Common myeloid progenitor, CD34-positive (primary cell): ENCODE results near the gene PLXNA4.

ENCODE experiments used
- CTCF ChIA-PET: fragments of 350-600 bp; sonication (Branson Sonifier 250); formaldehyde crosslinking; loops from one replicate; lab custom pipeline; 2021; ENCODE audit warnings: antibody characterized with exemption; lab: Charles Lee
- POLR2A ChIA-PET: fragments of 350-600 bp; sonication (Branson Sonifier 250); formaldehyde crosslinking; loops from one replicate; lab custom pipeline; 2021; ENCODE audit warnings: antibody characterized with exemption; lab: Charles Lee
- DNase-seq, 3 donors: peaks; one replicate each; pipeline versions ENCODE4 v3.0.0 to v3.0.0-alpha.2; 2013
- H3K27ac ChIP-seq, 2 experiments: 1 replicate in 1 of 2; 2 replicates in 1 of 2; pipeline ENCODE4 v1.7.0; 2013; ENCODE audit warnings: inconsistent platforms in 2 of 2, low read length in 2 of 2, mild to moderate bottlenecking in 2 of 2, low read depth in 1 of 2, moderate library complexity in 1 of 2; ENCODE audit not compliant: severe bottlenecking in 2 of 2, insufficient read depth in 1 of 2, poor library complexity in 1 of 2
- H3K27me3 ChIP-seq, 5 experiments: replicated peaks in 2 of 5; 1 replicate in 3 of 5; 2 replicates in 2 of 5; pipeline versions ENCODE4 v1.6.1 to v1.7.0; 2013; ENCODE audit warnings: low read length in 4 of 5, mild to moderate bottlenecking in 2 of 5, moderate library complexity in 2 of 5, inconsistent platforms in 1 of 5; ENCODE audit not compliant: insufficient read depth in 5 of 5, control insufficient read depth in 4 of 5
- H3K36me3 ChIP-seq, 4 experiments: 1 replicate in 2 of 4; 2 replicates in 2 of 4; pipeline versions ENCODE4 v1.6.1 to v1.7.0; 2013; ENCODE audit warnings: low read length in 3 of 4, control low read depth in 1 of 4, mild to moderate bottlenecking in 1 of 4; ENCODE audit not compliant: control insufficient read depth in 4 of 4, insufficient read depth in 4 of 4
- H3K4me1 ChIP-seq, 4 experiments: 1 replicate in 3 of 4; 2 replicates in 1 of 4; pipeline versions ENCODE4 v1.6.1 to v1.7.1; 2013; ENCODE audit warnings: low read length in 3 of 4, mild to moderate bottlenecking in 3 of 4, control low read depth in 1 of 4, inconsistent platforms in 1 of 4, moderate library complexity in 1 of 4; ENCODE audit not compliant: control insufficient read depth in 4 of 4, insufficient read depth in 4 of 4; ENCODE audit errors: control extremely low read depth in 1 of 4
- H3K4me3 ChIP-seq, 7 experiments: 1 replicate in 4 of 7; 2 replicates in 3 of 7; pipeline versions ENCODE4 v1.5.1 to v1.7.0; 2013; ENCODE audit warnings: mild to moderate bottlenecking in 7 of 7, low read length in 6 of 7, moderate library complexity in 6 of 7, inconsistent platforms in 2 of 7, low read depth in 2 of 7, control low read depth in 1 of 7; ENCODE audit not compliant: insufficient read depth in 4 of 7, control insufficient read depth in 1 of 7; ENCODE audit errors: extremely low read depth in 1 of 7
- H3K9me3 ChIP-seq, 5 experiments: 1 replicate in 4 of 5; 2 replicates in 1 of 5; pipeline versions ENCODE4 v1.6.1 to v1.7.1; 2013; ENCODE audit warnings: low read length in 4 of 5, mild to moderate bottlenecking in 2 of 5, inconsistent platforms in 1 of 5, low read depth in 1 of 5, moderate library complexity in 1 of 5; ENCODE audit not compliant: control insufficient read depth in 4 of 5, insufficient read depth in 2 of 5; ENCODE audit errors: control extremely low read depth in 1 of 5
- WGBS: methylation state at CpG from one replicate; pipeline ENCODE4 v1.1.5; 2013; ENCODE audit not compliant: insufficient coverage; 5-methylcytosine and 5-hydroxymethylcytosine counted together

The PLXNA4 gene

GRCh38 chr7:132419542-132419941 lies 156.7 kb downstream of the PLXNA4 start:
- H3K27me3 ChIP-seq: no peaks in the 10 kb centered on the region
- WGBS: 75% methylated on average over 1 of the region's 2 CpGs
- ChIA-PET CTCF (interaction anchor here (0.9 to 1.6 kb wide), 3 partner anchors 9 to 163 kb away, joined by 3 to 5 read pairs (median 3); no protein-coding TSS in a partner anchor), POLR2A (no interaction called here)
- no peak overlapping the region for H3K4me3 ChIP-seq
- no peaks in the 10 kb centered on the region for H3K36me3 ChIP-seq
- no peaks in the 10 kb centered on the region for H3K9me3 ChIP-seq
- no peak overlapping the region for H3K27ac ChIP-seq
- DNase-seq: peak in 1 of 3 donors; percentile 20
- H3K4me1 ChIP-seq: peaks cover 0 to 8% (median under 1%) of the 10 kb centered on the region in 4 experiments

GRCh38 chr7:132418840-132419239 lies 157.4 kb downstream of the PLXNA4 start:
- ChIA-PET CTCF (interaction anchor here (1.6 kb wide), 2 partner anchors 10 to 164 kb away, joined by 3 read pairs; no protein-coding TSS in a partner anchor), POLR2A (no interaction called here)
- Histone ChIP-seq H3K27ac (no peak overlapping the region), H3K9me3 (no peaks in the 10 kb centered on the region), H3K27me3 (no peaks in the 10 kb centered on the region), H3K4me3 (no peak overlapping the region), H3K36me3 (no peaks in the 10 kb centered on the region), H3K4me1 (peaks cover 0 to 8% (median under 1%) of the 10 kb centered on the region in 4 experiments)
- no peak for DNase-seq
- 83% methylated on average over 6 of the region's 6 CpGs for WGBS

GRCh38 chr7:132417103-132417906 lies 159.0 kb downstream of the PLXNA4 start:
- POLR2A ChIA-PET: no interaction called here
- Histone ChIP-seq H3K27ac (no peak overlapping the region), H3K36me3 (no peaks in the 10 kb centered on the region), H3K4me3 (no peak overlapping the region), H3K27me3 (no peaks in the 10 kb centered on the region), H3K4me1 (peaks cover 0 to 8% (median under 1%) of the 10 kb centered on the region in 4 experiments), H3K9me3 (no peaks in the 10 kb centered on the region)
- CTCF ChIA-PET: interaction anchor here (1.1 kb wide), 1 partner anchor 24 kb away, joined by 3 read pairs; no protein-coding TSS in a partner anchor
- DNase-seq: no peak
- 79% methylated on average over 7 of the region's 9 CpGs for WGBS

GRCh38 chr7:132416395-132416794 lies 159.9 kb downstream of the PLXNA4 start:
- POLR2A ChIA-PET: no interaction called here
- no peak for DNase-seq
- CTCF ChIA-PET: interaction anchor here (1.1 kb wide), 1 partner anchor 24 kb away, joined by 3 read pairs; no protein-coding TSS in a partner anchor

GRCh38 chr7:132415259-132415658 lies 161.0 kb downstream of the PLXNA4 start:
- WGBS: 100% methylated on average over 3 of the region's 4 CpGs
- DNase-seq: no peak
- no peak overlapping the region for H3K27ac ChIP-seq
- ChIA-PET CTCF (interaction anchor here (1.0 kb wide), 1 partner anchor 13 kb away, joined by 3 read pairs; no protein-coding TSS in a partner anchor), POLR2A (no interaction called here)
- peaks cover 0 to 2% (median 0%) of the 10 kb centered on the region in 5 experiments for H3K27me3 ChIP-seq
- no peaks in the 10 kb centered on the region for H3K9me3 ChIP-seq
- no peaks in the 10 kb centered on the region for H3K36me3 ChIP-seq
- no peak overlapping the region for H3K4me3 ChIP-seq
- peaks cover 0 to 17% (median 4%) of the 10 kb centered on the region in 4 experiments for H3K4me1 ChIP-seq

More at GRCh38 chr7:132416395-132416794, 159.9 kb downstream of the PLXNA4 start:
- 96% methylated on average over 2 of the region's 2 CpGs for WGBS
- no peak overlapping the region for H3K4me3 ChIP-seq
- H3K27me3 ChIP-seq: no peaks in the 10 kb centered on the region
- H3K9me3 ChIP-seq: no peaks in the 10 kb centered on the region
- H3K4me1 ChIP-seq: peaks cover 0 to 8% (median under 1%) of the 10 kb centered on the region in 4 experiments
- H3K27ac ChIP-seq: no peak overlapping the region
- no peaks in the 10 kb centered on the region for H3K36me3 ChIP-seq

- ChIA-PET CTCF (no interaction called here), POLR2A (no interaction called here)
- no peaks in the 10 kb centered on the region for H3K36me3 ChIP-seq
- no peak overlapping the region for H3K4me3 ChIP-seq
- H3K27ac ChIP-seq: no peak overlapping the region
- no peak for DNase-seq
- H3K27me3 ChIP-seq: peaks cover 0 to 2% (median 0%) of the 10 kb centered on the region in 5 experiments
- H3K9me3 ChIP-seq: no peaks in the 10 kb centered on the region
- WGBS: 94% methylated on average over 4 of the region's 6 CpGs
- peaks cover 0 to 22% (median 5%) of the 10 kb centered on the region in 4 experiments for H3K4me1 ChIP-seq
These were observed 161.4 kb downstream of the PLXNA4 start for GRCh38 chr7:132414857-132415256.

GRCh38 chr7:132412435-132412834 lies 163.8 kb downstream of the PLXNA4 start:
- Histone ChIP-seq H3K9me3 (no peaks in the 10 kb centered on the region), H3K27ac (no peak overlapping the region), H3K4me3 (no peak overlapping the region), H3K4me1 (peaks cover 0 to 13% (median 4%) of the 10 kb centered on the region in 4 experiments), H3K27me3 (peaks cover 0 to 2% (median 0%) of the 10 kb centered on the region in 5 experiments), H3K36me3 (no peaks in the 10 kb centered on the region)
- POLR2A ChIA-PET: no interaction called here
- 44% methylated on average over 2 of the region's 5 CpGs for WGBS
- CTCF ChIA-PET: interaction anchor here (0.9 kb wide), 1 partner anchor 20 kb away, joined by 3 read pairs; no protein-coding TSS in a partner anchor
- DNase-seq: no peak
